ENCODE results near the gene SKIC8.

The SKIC8 gene

GRCh38 chr15:78302579-78303312 lies 3.3 kb upstream of the SKIC8 start:
- Histone ChIP-seq H3K9me3 (ENCODE audit: low read length) (no peaks in the 10 kb centered on the region), H3K9me2 (ENCODE audit: low read depth, low read length) (no peaks in the 10 kb centered on the region), H3K4me2 (ENCODE audit: low read length) (no peak overlapping the region), H3K36me3 (ENCODE audit: insufficient read depth, low read length) (no peaks in the 10 kb centered on the region), H3K4me1 (ENCODE audit: insufficient read depth, low read length, severe bottlenecking) (peaks cover 19% of the 10 kb centered on the region), H3K27me3 (ENCODE audit: insufficient read depth, low read length) (no peaks in the 10 kb centered on the region), H3K4me3 (ENCODE audit: low read depth, low read length, poor library complexity, severe bottlenecking) (no peak overlapping the region), H3K9ac (ENCODE audit: low read length) (no peak overlapping the region), H3K27ac (ENCODE audit: low read depth, low read length, poor library complexity, severe bottlenecking) (no peak overlapping the region), H4K20me1 (ENCODE audit: insufficient read depth, low read length) (no peaks in the 10 kb centered on the region), H2AFZ (ENCODE audit: low read length) (no peak overlapping the region), H3K79me2 (ENCODE audit: insufficient read depth, low read length) (peaks cover 9% of the 10 kb centered on the region; the same call in 1 of the 2 replicates), H3F3A (ENCODE audit: insufficient read depth, low read length) (no peaks in the 10 kb centered on the region)
- TF ChIP-seq EZH2 (IDR thresholded peaks at IDR 0.05; ENCODE audit: borderline replicate concordance, low read length) (no peak), CTCF (IDR thresholded peaks at IDR 0.05; ENCODE audit: low read length) (no peak)

- Histone ChIP-seq H3K27ac (ENCODE audit: low read depth, low read length, poor library complexity, severe bottlenecking) (no peak overlapping the region), H2AFZ (ENCODE audit: low read length) (no peak overlapping the region)
Observed at GRCh38 chr15:78301828-78302227, 2.4 kb upstream of the SKIC8 start.

GRCh38 chr15:78301326-78301725 lies 1.9 kb upstream of the SKIC8 start:
- Histone ChIP-seq H2AFZ (ENCODE audit: low read length) (no peak overlapping the region), H3K79me2 (ENCODE audit: insufficient read depth, low read length) (peaks cover 9% of the 10 kb centered on the region; the same call in 1 of the 2 replicates), H3K27me3 (ENCODE audit: insufficient read depth, low read length) (no peaks in the 10 kb centered on the region), H3K9me3 (ENCODE audit: low read length) (no peaks in the 10 kb centered on the region), H3K27ac (ENCODE audit: low read depth, low read length, poor library complexity, severe bottlenecking) (no peak overlapping the region), H3F3A (ENCODE audit: insufficient read depth, low read length) (no peaks in the 10 kb centered on the region), H3K4me3 (ENCODE audit: low read depth, low read length, poor library complexity, severe bottlenecking) (no peak overlapping the region), H3K4me1 (ENCODE audit: insufficient read depth, low read length, severe bottlenecking) (peaks cover 22% of the 10 kb centered on the region), H3K4me2 (ENCODE audit: low read length) (no peak overlapping the region), H3K36me3 (ENCODE audit: insufficient read depth, low read length) (no peaks in the 10 kb centered on the region), H3K9me2 (ENCODE audit: low read depth, low read length) (no peaks in the 10 kb centered on the region), H3K9ac (ENCODE audit: low read length) (no peak overlapping the region), H4K20me1 (ENCODE audit: insufficient read depth, low read length) (no peaks in the 10 kb centered on the region)
- TF ChIP-seq CTCF (IDR thresholded peaks at IDR 0.05; ENCODE audit: low read length) (no peak), EZH2 (IDR thresholded peaks at IDR 0.05; ENCODE audit: borderline replicate concordance, low read length) (no peak)

More at GRCh38 chr15:78301828-78302227, 2.4 kb upstream of the SKIC8 start:
- no peak overlapping the region for H3K4me2 ChIP-seq (ENCODE audit: low read length)
- TF ChIP-seq CTCF (IDR thresholded peaks at IDR 0.05; ENCODE audit: low read length) = no peak
- TF ChIP-seq EZH2 (IDR thresholded peaks at IDR 0.05; ENCODE audit: borderline replicate concordance, low read length) = no peak
- H3K4me3 ChIP-seq (ENCODE audit: low read depth, low read length, poor library complexity, severe bottlenecking) = no peak overlapping the region
- peaks cover 22% of the 10 kb centered on the region for H3K4me1 ChIP-seq (ENCODE audit: insufficient read depth, low read length, severe bottlenecking)
- no peaks in the 10 kb centered on the region for H3K27me3 ChIP-seq (ENCODE audit: insufficient read depth, low read length)
- H3K9me3 ChIP-seq (ENCODE audit: low read length) = no peaks in the 10 kb centered on the region
- H4K20me1 ChIP-seq (ENCODE audit: insufficient read depth, low read length) = no peaks in the 10 kb centered on the region
- no peaks in the 10 kb centered on the region for H3K36me3 ChIP-seq (ENCODE audit: insufficient read depth, low read length)
- no peaks in the 10 kb centered on the region for H3K9me2 ChIP-seq (ENCODE audit: low read depth, low read length)
- H3K79me2 ChIP-seq (ENCODE audit: insufficient read depth, low read length) = peaks cover 9% of the 10 kb centered on the region; the same call in 1 of the 2 replicates
- no peaks in the 10 kb centered on the region for H3F3A ChIP-seq (ENCODE audit: insufficient read depth, low read length)
- H3K9ac ChIP-seq (ENCODE audit: low read length) = no peak overlapping the region

Data from OCI-LY1 (cell line).